Activated naive CD4-positive, alpha-beta T cell treated with anti-CD3 and anti-CD28 coated beads, Interleukin-2, amount 10 ng/mL, durations not matched to agents 7 days and 5 days (primary cell): ENCODE measurements around the gene MTERF4.

ENCODE experiments used
- CTCF ChIA-PET: fragments of 350-600 bp; sonication (Branson Sonifier 250); formaldehyde crosslinking; loops from one replicate; lab custom pipeline; 2021; ENCODE audit warnings: antibody characterized with exemption; lab: Charles Lee
- DNase-seq: peaks from one replicate; pipeline ENCODE4 v3.0.0-alpha.2; 2020
- H3K27ac Mint-ChIP-seq: one replicate; pipeline ENCODE4 v1.8.0; 2021; ENCODE audit warnings: mild to moderate bottlenecking, moderate library complexity, mixed read lengths
- H3K27me3 Mint-ChIP-seq: one replicate; pipeline ENCODE4 v1.8.0; 2021; ENCODE audit warnings: mild to moderate bottlenecking, mixed read lengths
- H3K36me3 Mint-ChIP-seq: one replicate; pipeline ENCODE4 v1.8.0; 2021; ENCODE audit warnings: mixed read lengths
- H3K4me1 Mint-ChIP-seq: one replicate; pipeline ENCODE4 v1.8.0; 2021; ENCODE audit warnings: mixed read lengths
- H3K4me3 Mint-ChIP-seq: one replicate; pipeline ENCODE4 v1.8.0; 2021; ENCODE audit warnings: mild to moderate bottlenecking, moderate library complexity, mixed read lengths
- H3K9me3 Mint-ChIP-seq: one replicate; pipeline ENCODE4 v1.8.0; 2021; ENCODE audit warnings: mixed read lengths

The MTERF4 gene

GRCh38 chr2:241128266-241128665 lies 26.2 kb upstream of the MTERF4 start:
- H3K36me3 Mint-ChIP-seq: peaks cover 19% of the 10 kb centered on the region
- H3K9me3 Mint-ChIP-seq: no peaks in the 10 kb centered on the region
- DNase-seq: peak; percentile 13
- peak overlapping the region; percentile 83 for H3K27ac Mint-ChIP-seq
- H3K27me3 Mint-ChIP-seq: no peaks in the 10 kb centered on the region
- CTCF ChIA-PET: no interaction called here
- H3K4me3 Mint-ChIP-seq: no peak overlapping the region
- H3K4me1 Mint-ChIP-seq: peaks cover 20% of the 10 kb centered on the region

GRCh38 chr2:241126771-241127202 lies 24.7 kb upstream of the MTERF4 start:
- DNase-seq: peak; percentile 16
- Mint-ChIP-seq H3K4me3 (no peak overlapping the region), H3K36me3 (peaks cover 15% of the 10 kb centered on the region), H3K27ac (no peak overlapping the region), H3K4me1 (peaks cover 20% of the 10 kb centered on the region), H3K9me3 (no peaks in the 10 kb centered on the region), H3K27me3 (no peaks in the 10 kb centered on the region)
- CTCF ChIA-PET: no interaction called here

- CTCF ChIA-PET: no interaction called here
- H3K4me1 Mint-ChIP-seq: peaks cover 20% of the 10 kb centered on the region
- H3K4me3 Mint-ChIP-seq: no peak overlapping the region
- H3K27ac Mint-ChIP-seq: no peak overlapping the region
- DNase-seq: peak; percentile 16
- peaks cover 21% of the 10 kb centered on the region for H3K36me3 Mint-ChIP-seq
- no peaks in the 10 kb centered on the region for H3K27me3 Mint-ChIP-seq
- no peaks in the 10 kb centered on the region for H3K9me3 Mint-ChIP-seq
Measured at GRCh38 chr2:241126201-241126611, 24.1 kb upstream of the MTERF4 start.

- Mint-ChIP-seq H3K4me3 (no peak overlapping the region), H3K36me3 (peaks cover 24% of the 10 kb centered on the region), H3K27me3 (no peaks in the 10 kb centered on the region), H3K27ac (no peak overlapping the region), H3K9me3 (no peaks in the 10 kb centered on the region), H3K4me1 (peaks cover 20% of the 10 kb centered on the region)
- CTCF ChIA-PET: no interaction called here
- DNase-seq: peak; percentile 12
Measured at GRCh38 chr2:241125626-241126025, 23.5 kb upstream of the MTERF4 start.

- CTCF ChIA-PET: interaction anchor here (0.6 to 1.5 kb wide), 3 partner anchors 11 to 271 kb away, joined by 3 read pairs; no protein-coding TSS in a partner anchor
- peak; percentile 29 for DNase-seq
Measured at GRCh38 chr2:241123816-241124536, 21.9 kb upstream of the MTERF4 start.

DNA sequence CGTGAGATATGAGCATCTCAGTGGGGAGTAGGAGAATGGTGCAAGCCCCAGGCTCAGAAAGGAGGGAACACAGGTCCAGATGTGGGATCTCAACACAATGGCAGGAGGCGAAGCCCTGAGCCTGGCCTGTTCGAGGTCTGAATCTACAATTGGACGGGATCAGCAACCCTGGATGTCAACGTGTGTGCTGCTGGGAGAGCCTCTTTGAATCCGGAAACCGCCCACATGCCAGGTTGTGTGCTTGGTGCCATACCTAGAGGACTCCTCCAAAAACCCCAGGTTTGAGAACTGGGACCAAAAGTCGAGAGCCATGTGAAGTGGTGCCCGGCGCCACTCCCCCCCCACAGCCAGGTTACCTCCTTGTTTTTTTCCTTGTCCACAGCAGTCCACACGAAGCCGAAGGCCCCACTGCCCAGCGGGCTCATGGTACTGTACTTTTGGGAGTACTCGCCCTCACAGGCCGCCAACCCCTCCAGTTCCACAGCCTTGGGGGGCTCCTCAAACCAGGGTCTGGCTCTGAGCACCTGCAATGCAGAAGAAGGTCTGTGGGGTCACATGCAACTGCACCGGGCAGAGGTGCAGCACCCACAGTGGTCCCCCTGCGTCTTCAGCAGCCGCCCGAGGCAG lies 20.4 kb upstream of the MTERF4 start:
- DNase-seq: peak; percentile 8
- Mint-ChIP-seq H3K4me3 (no peak overlapping the region), H3K4me1 (peaks cover 8% of the 10 kb centered on the region), H3K36me3 (peaks cover 25% of the 10 kb centered on the region), H3K9me3 (no peaks in the 10 kb centered on the region), H3K27ac (no peak overlapping the region), H3K27me3 (no peaks in the 10 kb centered on the region)
- CTCF ChIA-PET: interaction anchor here (0.8 kb wide), 1 partner anchor 18 kb away, joined by 3 read pairs; no protein-coding TSS in a partner anchor

More at GRCh38 chr2:241123816-241124536, 21.9 kb upstream of the MTERF4 start:
- Mint-ChIP-seq H3K4me1 (peaks cover 20% of the 10 kb centered on the region), H3K36me3 (peaks cover 27% of the 10 kb centered on the region), H3K27me3 (no peaks in the 10 kb centered on the region), H3K4me3 (no peak overlapping the region), H3K9me3 (no peaks in the 10 kb centered on the region), H3K27ac (no peak overlapping the region)

DNA sequence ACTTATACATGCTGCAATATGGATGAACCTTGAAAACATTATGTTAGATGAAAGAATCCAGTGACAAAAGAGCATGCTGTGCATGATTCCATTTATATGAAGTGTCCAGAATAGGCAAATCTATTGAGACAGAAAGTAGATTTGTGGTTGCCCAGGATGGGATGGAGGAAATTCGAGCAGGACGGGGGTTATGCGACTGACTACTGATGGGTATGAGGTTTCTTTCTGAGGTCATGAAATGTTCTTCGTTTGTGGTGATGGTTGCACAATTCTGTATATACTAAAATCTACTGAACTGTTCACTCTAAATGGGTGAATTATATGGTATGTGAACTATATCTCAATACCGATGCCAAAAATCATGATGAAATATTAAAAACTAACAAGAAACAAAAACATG lies 18.9 kb upstream of the MTERF4 start:
- DNase-seq: peak; percentile 6
- H3K4me3 Mint-ChIP-seq: no peak overlapping the region
- H3K4me1 Mint-ChIP-seq: peaks cover 5% of the 10 kb centered on the region
- H3K27me3 Mint-ChIP-seq: no peaks in the 10 kb centered on the region
- H3K9me3 Mint-ChIP-seq: no peaks in the 10 kb centered on the region
- peaks cover 27% of the 10 kb centered on the region for H3K36me3 Mint-ChIP-seq
- no peak overlapping the region for H3K27ac Mint-ChIP-seq
- CTCF ChIA-PET: no interaction called here

GRCh38 chr2:241120440-241120839 lies 18.4 kb upstream of the MTERF4 start:
- Mint-ChIP-seq H3K27ac (no peak overlapping the region), H3K4me3 (no peak overlapping the region), H3K4me1 (peaks cover 5% of the 10 kb centered on the region), H3K36me3 (peaks cover 27% of the 10 kb centered on the region), H3K27me3 (no peaks in the 10 kb centered on the region), H3K9me3 (no peaks in the 10 kb centered on the region)
- CTCF ChIA-PET: no interaction called here
- DNase-seq: no peak

DNA sequence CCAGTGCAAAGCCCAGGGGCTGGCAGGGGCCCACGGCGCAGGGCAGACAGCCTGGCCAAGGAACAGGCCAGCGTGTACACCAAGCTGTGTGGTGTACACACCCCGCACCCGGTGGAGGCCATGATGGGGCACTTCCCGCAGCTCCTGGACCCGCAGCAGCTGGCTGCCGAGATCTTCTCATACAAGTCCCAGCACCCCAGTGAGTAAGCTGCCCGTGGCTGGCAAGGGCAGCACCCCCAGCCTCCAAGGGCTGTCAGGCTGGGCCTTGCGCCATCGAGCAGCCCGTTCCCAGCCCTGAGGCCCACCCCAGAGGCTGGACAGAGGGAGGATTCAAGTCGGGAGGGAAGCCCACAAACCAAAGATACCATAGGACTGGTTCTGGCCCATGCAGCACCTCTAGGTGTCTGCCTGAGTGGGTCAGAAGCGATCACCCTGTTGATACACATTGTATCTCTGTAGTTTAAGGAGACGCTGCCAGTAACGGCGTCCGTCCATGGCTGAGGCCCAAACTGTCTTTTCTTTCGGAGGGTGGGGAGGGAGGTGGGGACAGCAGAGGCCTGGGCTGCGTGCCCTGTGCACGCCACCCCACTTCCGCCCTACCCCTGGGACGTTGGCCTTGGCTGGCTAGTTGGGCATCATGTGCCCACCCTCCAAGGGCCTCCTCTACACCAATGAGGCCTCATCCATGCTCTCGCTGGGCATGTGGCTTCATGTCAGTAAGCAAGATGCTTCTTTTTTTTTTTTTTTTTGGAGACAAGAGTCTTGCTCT lies 16.8 kb upstream of the MTERF4 start:
- Mint-ChIP-seq H3K36me3 (peaks cover 39% of the 10 kb centered on the region), H3K9me3 (no peaks in the 10 kb centered on the region), H3K27ac (no peak overlapping the region), H3K4me3 (no peak overlapping the region), H3K4me1 (peaks cover 3% of the 10 kb centered on the region), H3K27me3 (no peaks in the 10 kb centered on the region)
- CTCF ChIA-PET: no interaction called here
- DNase-seq: peak; percentile 13

DNA sequence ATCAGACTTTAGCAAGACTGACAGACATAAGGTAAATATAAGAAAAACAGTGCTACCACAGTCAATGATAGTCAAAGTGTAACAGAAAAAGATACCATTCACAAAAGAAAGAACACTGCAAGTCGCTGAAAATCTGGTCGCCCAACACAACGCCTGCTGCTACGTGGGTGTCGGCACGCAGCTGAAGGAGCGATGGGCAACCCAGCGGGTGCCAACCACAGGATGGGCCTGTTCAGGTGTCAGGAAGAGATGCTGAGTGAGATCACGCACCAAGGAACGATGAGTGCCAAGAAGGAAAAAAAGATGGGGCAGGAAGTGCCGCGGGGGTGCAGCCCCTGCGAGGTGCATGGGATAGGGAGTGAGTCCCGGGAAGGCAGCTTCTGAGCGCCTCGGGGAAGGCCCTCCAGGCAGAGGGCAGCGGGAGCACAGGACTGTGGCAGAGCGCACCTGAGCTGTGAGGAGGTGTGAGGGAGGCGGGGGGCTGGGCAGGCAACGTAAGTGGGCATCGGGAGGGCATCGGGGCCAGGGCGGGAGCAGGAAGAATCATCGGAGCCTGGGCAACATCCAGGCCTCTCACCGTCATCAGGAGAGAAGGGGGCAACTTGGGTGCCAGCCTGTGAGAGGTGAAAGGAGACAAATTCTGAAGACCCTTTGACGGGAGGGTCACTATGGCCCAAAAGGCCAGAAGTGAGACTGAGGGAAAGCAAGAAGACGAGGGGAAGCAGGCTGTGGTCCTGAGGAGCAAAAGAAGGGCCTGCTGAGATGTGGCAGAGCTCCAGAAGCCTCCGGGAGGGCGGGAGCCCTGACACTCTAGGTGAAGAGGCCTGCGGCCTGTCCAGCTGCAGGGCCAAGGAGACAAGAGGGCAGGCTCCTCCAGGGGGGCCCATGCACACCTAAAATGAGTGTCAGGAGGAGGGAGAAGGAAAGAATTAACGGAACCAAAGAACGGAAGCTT lies 14.8 kb upstream of the MTERF4 start:
- no peaks in the 10 kb centered on the region for H3K9me3 Mint-ChIP-seq
- peaks cover 11% of the 10 kb centered on the region for H3K4me1 Mint-ChIP-seq
- CTCF ChIA-PET: no interaction called here
- DNase-seq: peak; percentile 11
- H3K27ac Mint-ChIP-seq: peak overlapping the region; percentile 35
- no peak overlapping the region for H3K4me3 Mint-ChIP-seq
- no peaks in the 10 kb centered on the region for H3K27me3 Mint-ChIP-seq
- H3K36me3 Mint-ChIP-seq: peaks cover 42% of the 10 kb centered on the region

DNA sequence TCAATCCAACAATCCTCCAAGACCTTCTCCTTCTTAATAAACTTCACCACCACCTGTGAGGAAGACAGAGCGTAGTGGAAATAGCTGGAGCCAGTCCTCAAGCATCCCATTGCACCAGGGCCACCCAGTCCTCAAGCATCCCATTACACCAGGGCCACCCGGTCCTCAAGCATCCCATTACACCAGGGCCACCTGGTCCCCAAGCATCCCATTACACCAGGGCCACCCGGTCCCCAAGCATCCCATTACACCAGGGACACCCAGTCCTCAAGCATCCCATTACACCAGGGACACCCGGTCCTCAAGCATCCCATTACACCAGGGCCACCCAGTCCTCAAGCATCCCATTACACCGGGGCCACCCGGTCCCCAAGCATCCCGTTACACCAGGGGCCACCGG lies 13.3 kb upstream of the MTERF4 start:
- Mint-ChIP-seq H3K4me1 (peaks cover 20% of the 10 kb centered on the region), H3K36me3 (peaks cover 34% of the 10 kb centered on the region), H3K27me3 (no peaks in the 10 kb centered on the region), H3K27ac (no peak overlapping the region), H3K9me3 (no peaks in the 10 kb centered on the region), H3K4me3 (no peak overlapping the region)
- no peak for DNase-seq
- CTCF ChIA-PET: no interaction called here

DNA sequence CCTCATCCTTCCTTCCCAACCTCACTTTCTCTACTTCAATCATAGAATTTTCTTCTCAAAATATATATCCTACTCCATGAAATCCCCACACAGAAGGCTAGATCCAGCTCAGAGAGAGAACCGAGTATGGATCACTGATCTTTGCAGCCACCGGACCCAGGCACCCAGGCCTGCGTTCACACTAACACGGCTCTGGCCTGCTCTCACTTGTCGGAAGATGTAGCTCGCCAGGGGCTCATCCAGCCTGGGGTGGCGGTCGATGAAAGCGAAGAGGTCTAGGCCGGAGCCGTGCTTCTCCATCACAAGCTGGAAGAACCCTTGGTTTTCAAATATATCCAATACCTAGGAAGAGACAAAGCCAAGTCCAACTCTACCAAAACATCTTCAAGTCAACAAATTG lies 12.7 kb upstream of the MTERF4 start:
- H3K27ac Mint-ChIP-seq: peak overlapping the region; percentile 75
- peaks cover 36% of the 10 kb centered on the region for H3K36me3 Mint-ChIP-seq
- peaks cover 25% of the 10 kb centered on the region for H3K4me1 Mint-ChIP-seq
- no peak overlapping the region for H3K4me3 Mint-ChIP-seq
- no peaks in the 10 kb centered on the region for H3K9me3 Mint-ChIP-seq
- H3K27me3 Mint-ChIP-seq: no peaks in the 10 kb centered on the region
- DNase-seq: no peak
- CTCF ChIA-PET: no interaction called here

- CTCF ChIA-PET: interaction anchor here (0.6 kb wide), 1 partner anchor 12 kb away, joined by 3 read pairs; no protein-coding TSS in a partner anchor
- DNase-seq: peak; percentile 23
- Mint-ChIP-seq H3K27ac (peak overlapping the region; percentile 86), H3K27me3 (no peaks in the 10 kb centered on the region), H3K4me3 (peak overlapping the region; percentile 47), H3K36me3 (peaks cover 47% of the 10 kb centered on the region), H3K9me3 (no peaks in the 10 kb centered on the region), H3K4me1 (peaks cover 47% of the 10 kb centered on the region)
Measured at GRCh38 chr2:241112592-241112991, 10.5 kb upstream of the MTERF4 start.
